Left lung (tissue), 10 donors: ENCODE measurements around the gene RUFY2. TPM values are rescaled to one million over a fixed set of nuclear protein-coding genes. Genes with fewer than 3 reads are reported as not detected.

Source experiments
- ATAC-seq: fragments of 200-7000 bp; cut with Tn5 transposase; one replicate; pipeline ENCODE4 v1.9.1; 2020; ENCODE audit warnings: moderate library complexity
- DNase-seq, 4 donors: peaks; one replicate each; pipeline ENCODE4 v3.0.0-alpha.2; 2013 to 2020
- H3K27ac ChIP-seq, 2 donors: fragments of 200-600 bp; sonication (generic) in 1 of 2; one replicate each; pipeline versions ENCODE4 v1.5.0 to v1.8.0; 2020 to 2021
- H3K27me3 ChIP-seq, 2 donors: fragments of 200-600 bp; sonication (generic) in 1 of 2; one replicate each; pipeline versions ENCODE4 v1.5.0 to v1.8.0; 2020 to 2021
- H3K36me3 ChIP-seq, 2 donors: fragments of 200-600 bp; sonication (generic) in 1 of 2; one replicate each; pipeline versions ENCODE4 v1.5.0 to v1.8.0; 2020 to 2021
- H3K4me1 ChIP-seq, 2 donors: fragments of 200-600 bp; one replicate each; pipeline ENCODE4 v1.8.0; 2021
- H3K4me3 ChIP-seq, 2 donors: fragments of 200-600 bp; sonication (generic) in 1 of 2; one replicate each; pipeline versions ENCODE4 v1.5.0 to v1.8.0; 2020 to 2021; ENCODE audit warnings: mild to moderate bottlenecking in 1 of 2
- H3K9me3 ChIP-seq, 2 donors: fragments of 200-600 bp; sonication (generic) in 1 of 2; one replicate each; pipeline versions ENCODE4 v1.5.0 to v1.8.0; 2020 to 2021
- intact Hi-C, 2 donors: fragments of 100-400 bp; cut with DNase I; formaldehyde crosslinking; loops; one replicate each; pipeline versions ENCODE4 v1.11.2 to v1.14.2; 2022
- polyA plus RNA-seq, 6 donors: library from polyadenylated mRNA; unstranded; fragments of 120-200 nt; gene quantifications; one replicate each; pipeline ENCODE4 v1.2.1, GENCODE V29; 2013; ENCODE audit not compliant: insufficient read length in 6 of 6
- total RNA-seq, 2 donors: library from RNA; stranded (reverse); fragmentation: NEBNext Ultra II Directional; extraction: Animal tissue kit (Norgen Biotek cat#: 25700); gene quantifications; one replicate each; pipeline ENCODE4 v1.2.1, GENCODE V29; 2021
- TF ChIP-seq, protein P1 (sequence below), 2 donors: fragments of 200-600 bp; sonication (generic) in 1 of 2; IDR thresholded peaks; one replicate each; pipeline versions ENCODE4 v1.5.0 to v1.8.0; 2021; ENCODE audit warnings: antibody characterized with exemption in 2 of 2
- donor health status: DM: no; HTN: yes; CAD: no.
- donor health status: DM: no; HTN: no; CAD: no.

Gene RUFY2
- total and polyA plus RNA-seq, 8 donors: 17.1 to 47.2 (median 41.1) TPM

DNA sequence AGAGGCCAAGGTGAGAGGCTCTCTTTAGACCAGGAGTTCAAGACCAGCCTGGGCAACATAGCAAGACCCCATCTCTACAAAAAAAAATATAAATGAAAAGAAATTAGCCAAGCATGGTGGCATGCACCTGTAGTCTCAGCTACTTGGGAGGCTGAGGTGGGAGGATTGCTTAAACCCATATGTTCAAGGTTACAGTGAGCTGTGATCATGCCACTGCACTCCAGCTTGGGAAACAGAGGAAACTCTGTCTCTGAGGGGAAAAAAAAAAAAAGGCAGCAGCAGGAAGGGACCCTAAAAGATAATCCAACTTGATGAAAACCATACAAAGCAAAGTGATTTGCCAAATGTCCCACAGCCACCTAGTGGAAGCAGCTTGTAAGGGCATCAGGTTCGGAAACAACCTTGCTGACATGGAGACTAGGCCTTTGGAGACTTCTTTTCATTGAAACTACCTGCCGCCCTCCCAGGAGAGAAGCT is 58.8 kb downstream of the RUFY2 start:
- no peaks in the 10 kb centered on the region for H3K27me3 ChIP-seq
- no peaks in the 10 kb centered on the region for H3K9me3 ChIP-seq
- H3K4me3 ChIP-seq: no peak overlapping the region
- DNase-seq (peak in 1 of 4 donors; percentile 33), ATAC-seq (peak; percentile 75)
- no peaks in the 10 kb centered on the region for H3K4me1 ChIP-seq
- TF ChIP-seq, protein P1, sequence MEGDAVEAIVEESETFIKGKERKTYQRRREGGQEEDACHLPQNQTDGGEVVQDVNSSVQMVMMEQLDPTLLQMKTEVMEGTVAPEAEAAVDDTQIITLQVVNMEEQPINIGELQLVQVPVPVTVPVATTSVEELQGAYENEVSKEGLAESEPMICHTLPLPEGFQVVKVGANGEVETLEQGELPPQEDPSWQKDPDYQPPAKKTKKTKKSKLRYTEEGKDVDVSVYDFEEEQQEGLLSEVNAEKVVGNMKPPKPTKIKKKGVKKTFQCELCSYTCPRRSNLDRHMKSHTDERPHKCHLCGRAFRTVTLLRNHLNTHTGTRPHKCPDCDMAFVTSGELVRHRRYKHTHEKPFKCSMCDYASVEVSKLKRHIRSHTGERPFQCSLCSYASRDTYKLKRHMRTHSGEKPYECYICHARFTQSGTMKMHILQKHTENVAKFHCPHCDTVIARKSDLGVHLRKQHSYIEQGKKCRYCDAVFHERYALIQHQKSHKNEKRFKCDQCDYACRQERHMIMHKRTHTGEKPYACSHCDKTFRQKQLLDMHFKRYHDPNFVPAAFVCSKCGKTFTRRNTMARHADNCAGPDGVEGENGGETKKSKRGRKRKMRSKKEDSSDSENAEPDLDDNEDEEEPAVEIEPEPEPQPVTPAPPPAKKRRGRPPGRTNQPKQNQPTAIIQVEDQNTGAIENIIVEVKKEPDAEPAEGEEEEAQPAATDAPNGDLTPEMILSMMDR (IDR thresholded peaks at IDR 0.05): peak; percentile 68 to 70
- peaks cover 0 to 71% of the 10 kb centered on the region in 2 donors for H3K36me3 ChIP-seq
- intact Hi-C loops: no loop called here
- H3K27ac ChIP-seq: no peak overlapping the region

DNA sequence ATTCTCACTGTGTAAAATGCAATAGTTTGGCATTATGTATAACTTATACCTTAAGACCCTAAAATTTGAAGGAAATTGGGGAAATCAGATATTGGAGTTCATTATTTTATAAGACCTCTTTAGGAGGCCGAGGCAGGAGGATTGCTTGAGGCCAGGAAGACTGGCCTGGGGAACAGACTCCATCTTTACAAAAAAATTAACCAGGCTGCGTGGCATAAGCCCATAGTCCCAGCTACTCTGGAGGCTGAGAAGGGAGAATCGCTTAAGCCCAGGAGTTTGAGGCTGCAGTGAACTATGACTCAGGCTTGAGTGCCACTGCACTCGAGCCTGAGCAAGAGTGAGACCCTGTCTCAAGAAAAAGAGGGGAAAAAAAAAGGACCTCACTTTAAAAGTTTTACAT is 60.3 kb downstream of the RUFY2 start:
- intact Hi-C loops: no loop called here
- no peak overlapping the region for H3K4me3 ChIP-seq
- TF ChIP-seq, protein P1 (IDR thresholded peaks at IDR 0.05): no peak
- H3K4me1 ChIP-seq: no peaks in the 10 kb centered on the region
- no peak for DNase-seq
- no peak overlapping the region for H3K27ac ChIP-seq
- H3K9me3 ChIP-seq: no peaks in the 10 kb centered on the region
- no peak for ATAC-seq
- no peaks in the 10 kb centered on the region for H3K27me3 ChIP-seq
- H3K36me3 ChIP-seq: peaks cover 0 to 71% of the 10 kb centered on the region in 2 donors

DNA sequence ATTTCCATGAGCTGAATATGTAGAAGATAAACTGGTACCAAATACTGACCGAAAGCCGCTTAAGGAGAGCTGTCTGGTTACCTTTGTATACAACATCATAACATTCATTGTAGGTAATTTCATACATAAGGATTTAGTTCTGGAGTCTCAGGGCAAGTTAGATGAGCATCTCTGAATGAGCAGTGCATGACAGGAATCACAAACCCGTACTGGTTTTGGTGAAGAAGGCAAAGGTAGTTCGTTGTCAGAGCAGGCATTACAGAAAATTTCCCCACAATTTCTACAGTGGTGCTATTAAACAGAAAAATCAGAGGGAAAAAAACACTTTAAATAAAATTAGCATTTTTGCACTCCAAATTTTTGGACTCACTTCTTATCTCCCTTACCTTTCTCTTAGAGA is 61.5 kb downstream of the RUFY2 start:
- H3K36me3 ChIP-seq: peaks cover 0 to 75% of the 10 kb centered on the region in 2 donors
- DNase-seq (no peak), ATAC-seq (no peak)
- no peaks in the 10 kb centered on the region for H3K9me3 ChIP-seq
- H3K27me3 ChIP-seq: no peaks in the 10 kb centered on the region
- no peak overlapping the region for H3K27ac ChIP-seq
- H3K4me3 ChIP-seq: no peak overlapping the region
- no peaks in the 10 kb centered on the region for H3K4me1 ChIP-seq
- intact Hi-C loops: no loop called here
- TF ChIP-seq, protein P1 (IDR thresholded peaks at IDR 0.05): no peak

DNA sequence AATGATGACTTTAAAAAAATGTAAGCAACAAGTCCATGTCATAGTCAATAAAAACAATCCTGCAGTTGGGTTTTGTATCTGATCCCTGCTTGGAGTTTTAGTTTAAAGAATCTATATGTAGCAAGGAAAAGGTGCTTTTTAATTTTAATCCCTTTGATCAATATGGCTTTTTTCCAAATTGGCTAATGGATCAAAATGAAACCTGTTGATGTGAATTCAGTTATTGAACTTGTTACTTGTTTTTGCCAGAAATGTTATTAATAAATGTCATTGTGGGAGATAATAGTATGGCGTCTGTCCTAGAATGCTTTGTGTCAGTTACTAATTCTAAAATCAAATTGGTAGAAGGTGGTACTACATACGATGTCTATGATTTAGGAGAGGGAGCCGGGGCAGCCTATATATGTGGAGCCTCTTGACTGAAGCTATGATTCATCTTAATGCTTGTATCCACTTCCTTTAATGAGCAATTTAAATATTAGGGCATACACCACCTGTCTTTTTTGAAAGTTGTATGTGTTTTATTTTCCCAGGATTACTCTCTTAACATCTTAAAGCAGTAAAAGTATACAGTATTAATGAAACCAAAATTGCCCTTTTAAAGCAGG is 64.1 kb downstream of the RUFY2 start:
- H3K4me3 ChIP-seq: no peak overlapping the region
- intact Hi-C loops: no loop called here
- TF ChIP-seq, protein P1 (IDR thresholded peaks at IDR 0.05): no peak
- peaks cover 1 to 7% of the 10 kb centered on the region in 2 donors for H3K4me1 ChIP-seq
- H3K9me3 ChIP-seq: no peaks in the 10 kb centered on the region
- peaks cover 7 to 95% of the 10 kb centered on the region in 2 donors for H3K36me3 ChIP-seq
- H3K27me3 ChIP-seq: no peaks in the 10 kb centered on the region
- ATAC-seq: no peak
- no peak overlapping the region for H3K27ac ChIP-seq
- no peak for DNase-seq

DNA sequence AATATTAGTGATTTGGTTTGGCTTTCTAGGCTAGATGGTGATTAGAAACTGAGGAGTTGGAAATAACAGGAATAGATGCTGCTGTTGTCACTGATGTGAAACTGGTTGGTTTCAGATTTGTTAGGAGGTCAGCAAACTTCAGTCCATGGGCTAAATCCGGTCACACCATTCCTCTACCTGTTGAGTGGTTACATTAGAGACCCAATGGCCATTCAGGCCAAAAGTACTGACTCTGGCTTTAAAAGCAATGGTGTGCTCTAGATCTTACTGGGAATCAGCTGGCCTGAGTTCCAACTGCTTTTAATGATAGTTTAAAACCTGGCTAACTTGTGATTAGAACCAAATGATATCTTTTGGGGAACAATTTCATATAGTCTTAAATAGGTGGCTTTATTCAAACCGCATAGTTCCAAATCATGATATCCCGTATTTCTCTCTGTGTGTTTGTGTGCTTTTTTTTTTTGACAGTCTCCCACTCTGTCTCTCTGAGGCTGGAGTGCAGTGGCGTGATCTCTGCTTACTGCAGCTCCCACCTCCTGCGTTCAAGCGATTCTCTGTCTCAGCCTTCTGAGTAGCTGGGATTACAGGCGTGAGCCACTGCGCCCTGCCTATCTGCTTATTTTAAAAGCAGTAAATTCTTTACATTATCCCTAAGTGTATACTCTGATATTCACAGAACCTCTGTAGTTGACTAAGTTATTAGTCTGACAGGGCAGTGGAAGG is 66.6 kb downstream of the RUFY2 start:
- TF ChIP-seq, protein P1 (IDR thresholded peaks at IDR 0.05): no peak
- H3K27me3 ChIP-seq: no peaks in the 10 kb centered on the region
- H3K4me3 ChIP-seq: no peak overlapping the region
- H3K27ac ChIP-seq: no peak overlapping the region
- no peaks in the 10 kb centered on the region for H3K9me3 ChIP-seq
- ATAC-seq (no peak), DNase-seq (no peak)
- intact Hi-C loops: no loop called here
- H3K36me3 ChIP-seq: peaks cover 7 to 73% of the 10 kb centered on the region in 2 donors
- peaks cover 23 to 32% of the 10 kb centered on the region in 2 donors for H3K4me1 ChIP-seq
